GM19452 (cell line): ENCODE data around the gene ANKRD33B.
"Not testable (repeated sequence)": the region's sequence is repeated elsewhere in the genome, so short reads cannot be mapped to it uniquely, and the experiment has no call there.

Source experiments
- ATAC-seq: cut with Tn5 transposase; IDR thresholded peaks from one replicate; pipeline ENCODE4 v1.9.1; 2021; ENCODE audit not compliant: unreplicated experiment

Gene ANKRD33B

GRCh38 chr5:10612251-10612650 lies 48.4 kb downstream of the ANKRD33B start:
- no peak for ATAC-seq

GRCh38 chr5:10615693-10616092 lies 51.8 kb downstream of the ANKRD33B start:
- ATAC-seq = no peak

GRCh38 chr5:10617103-10617502 lies 53.2 kb downstream of the ANKRD33B start:
- no peak for ATAC-seq

DNA sequence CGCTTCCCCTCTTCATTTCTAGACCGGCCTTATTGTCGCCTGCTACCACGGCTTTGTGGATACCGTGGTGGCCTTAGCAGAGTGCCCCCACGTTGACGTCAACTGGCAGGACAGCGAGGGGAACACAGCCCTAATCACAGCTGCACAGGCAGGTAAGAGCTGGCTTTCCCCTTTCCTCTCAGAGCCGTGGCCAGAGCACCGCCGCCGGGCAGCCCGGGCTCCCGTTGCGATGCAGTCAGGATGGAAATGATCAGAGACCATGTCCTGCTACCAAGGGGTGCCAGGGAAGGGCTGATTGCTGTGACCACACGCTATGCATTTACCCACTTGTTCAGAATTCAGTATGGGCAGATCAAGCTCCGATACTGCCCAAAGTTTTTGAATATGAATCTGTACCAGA lies 54.4 kb downstream of the ANKRD33B start:
- no peak for ATAC-seq

GRCh38 chr5:10619649-10620048 lies 55.8 kb downstream of the ANKRD33B start:
- ATAC-seq = no peak

GRCh38 chr5:10620346-10620745 lies 56.5 kb downstream of the ANKRD33B start:
- ATAC-seq = no peak

DNA sequence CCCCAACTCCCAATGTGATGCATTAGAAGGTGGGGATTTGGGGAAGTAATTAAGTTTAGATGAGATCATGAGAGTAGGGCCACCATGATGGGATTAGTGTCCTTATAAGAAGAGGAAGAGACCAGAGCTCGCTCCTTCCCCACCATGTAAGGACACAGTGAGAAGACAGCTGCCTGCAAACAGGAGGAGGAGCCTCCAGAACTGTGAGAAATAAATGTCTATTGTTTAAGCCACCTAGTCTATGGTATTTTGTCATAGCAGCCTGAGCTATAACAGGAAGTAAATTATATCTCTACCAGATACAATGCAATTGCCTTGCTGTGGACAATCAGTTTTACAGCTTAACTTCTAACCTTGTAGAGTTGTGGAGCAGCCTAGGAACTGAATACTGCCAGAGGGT lies 58.0 kb downstream of the ANKRD33B start:
- no peak for ATAC-seq

- no peak for ATAC-seq
Measured at GRCh38 chr5:10622810-10623209, 58.9 kb downstream of the ANKRD33B start.

DNA sequence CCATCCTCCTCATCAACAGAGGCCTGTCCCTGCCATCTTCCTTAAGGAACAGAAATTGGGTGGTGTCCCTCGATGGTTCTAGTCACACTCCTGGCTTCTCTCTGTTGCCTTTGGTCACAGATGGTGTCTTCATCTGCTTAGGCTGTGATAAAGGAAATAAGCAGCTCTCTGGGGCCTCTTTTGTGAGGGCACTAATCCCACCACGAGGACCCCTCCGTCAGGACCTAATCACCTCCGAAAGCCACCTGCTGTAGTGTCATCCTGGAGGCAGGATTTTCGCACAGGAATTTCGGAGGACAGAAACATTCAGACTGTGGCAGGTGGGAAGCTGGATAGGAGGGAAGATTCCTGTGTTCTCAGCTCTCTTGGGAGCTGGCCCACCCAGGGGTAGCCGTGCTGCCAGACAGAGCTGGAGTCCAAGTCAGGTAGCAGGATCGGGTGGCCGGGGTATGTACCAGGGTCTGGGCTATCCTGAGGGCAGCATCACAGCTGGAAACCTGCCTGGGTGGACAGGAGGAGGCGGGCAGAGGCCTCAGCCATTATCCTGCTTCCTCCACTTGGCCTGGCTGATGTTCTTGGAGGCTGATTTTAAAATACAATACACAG lies 59.5 kb downstream of the ANKRD33B start:
- no peak for ATAC-seq

DNA sequence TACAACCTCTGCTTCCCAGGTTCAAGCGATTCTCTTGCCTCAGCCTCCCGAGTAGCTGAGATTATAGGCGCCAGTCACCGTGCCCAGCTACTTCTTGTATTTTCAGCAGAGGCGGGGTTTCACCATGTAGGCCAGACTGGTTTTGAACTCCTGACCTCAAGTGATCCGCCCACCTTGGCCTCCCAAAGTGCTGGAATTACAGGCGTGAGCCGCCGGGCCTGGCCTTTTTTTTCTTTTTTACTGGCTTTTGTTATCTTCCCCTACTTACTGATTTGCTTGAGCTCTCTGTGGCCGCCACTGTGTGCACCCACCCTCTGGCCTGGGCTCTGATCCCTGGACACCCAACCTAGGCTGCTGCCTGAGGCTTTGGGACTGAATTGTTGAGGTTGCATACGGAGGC lies 60.3 kb downstream of the ANKRD33B start:
- ATAC-seq = no peak

GRCh38 chr5:10624679-10625078 lies 60.8 kb downstream of the ANKRD33B start:
- ATAC-seq = no peak

DNA sequence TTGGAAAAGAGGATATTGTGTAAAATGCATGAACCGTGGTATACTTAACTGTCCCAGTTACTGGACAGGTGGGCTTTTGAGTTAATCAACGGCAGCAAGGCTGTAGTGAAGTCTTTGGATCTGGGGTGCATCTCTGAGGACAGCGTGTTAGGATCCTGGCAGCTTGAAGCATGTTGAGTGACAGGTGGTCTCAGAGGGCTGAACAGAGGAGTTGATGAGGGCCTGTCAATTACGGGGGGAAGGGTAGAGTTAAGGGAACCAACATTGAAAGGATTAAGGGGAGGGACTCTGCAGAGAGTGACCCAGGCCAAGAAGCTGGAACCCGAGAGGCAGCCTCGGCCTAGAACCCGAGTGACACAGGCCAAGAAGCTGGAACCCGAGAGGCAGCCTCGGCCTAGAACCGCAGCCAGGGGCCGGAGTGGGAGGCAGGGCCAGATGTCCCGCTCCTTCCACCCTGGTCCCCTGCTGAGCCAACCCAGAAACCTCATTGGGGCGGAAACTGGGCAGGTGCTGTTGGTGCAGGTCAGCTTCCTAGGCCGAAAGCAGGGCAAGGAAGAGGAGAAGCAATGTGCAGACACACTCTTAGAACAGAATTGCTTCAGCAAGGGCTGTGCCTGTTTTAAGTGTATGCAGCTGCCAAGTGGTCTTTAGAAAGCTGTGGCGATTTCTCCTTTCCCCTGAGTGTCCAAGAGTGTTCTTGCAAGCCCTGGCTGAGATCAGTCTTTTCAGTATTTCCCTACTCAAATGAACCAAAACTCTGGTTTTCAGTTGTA lies 62.0 kb downstream of the ANKRD33B start:
- no peak for ATAC-seq

DNA sequence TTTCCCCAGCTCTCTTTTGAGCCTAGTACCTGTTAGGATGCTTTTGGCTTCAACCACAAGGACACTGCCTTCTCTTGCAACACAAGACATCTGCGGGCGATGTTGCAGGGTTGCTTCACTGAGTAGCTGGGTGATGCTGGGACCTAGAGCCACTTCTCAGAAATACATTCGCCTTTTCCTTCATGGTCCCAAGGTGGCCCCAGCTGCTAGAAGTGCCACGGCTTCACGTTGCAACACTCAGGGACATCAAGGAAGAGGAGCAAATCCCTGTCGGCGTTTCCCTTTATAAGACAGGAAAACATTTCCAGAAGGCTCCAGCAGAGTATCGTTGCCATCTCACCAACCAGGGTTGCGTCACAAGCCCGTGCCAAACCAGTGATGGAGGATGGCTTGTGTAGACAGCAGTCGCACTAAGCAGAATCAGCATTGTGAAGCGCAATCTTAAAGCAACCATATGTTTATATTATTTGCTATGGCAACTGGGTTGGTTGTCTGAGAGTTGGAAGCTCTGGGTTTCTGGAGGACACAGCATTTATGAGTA lies 62.7 kb downstream of the ANKRD33B start:
- ATAC-seq = no peak

GRCh38 chr5:10627160-10627701 lies 63.4 kb downstream of the ANKRD33B start:
- no peak for ATAC-seq

DNA sequence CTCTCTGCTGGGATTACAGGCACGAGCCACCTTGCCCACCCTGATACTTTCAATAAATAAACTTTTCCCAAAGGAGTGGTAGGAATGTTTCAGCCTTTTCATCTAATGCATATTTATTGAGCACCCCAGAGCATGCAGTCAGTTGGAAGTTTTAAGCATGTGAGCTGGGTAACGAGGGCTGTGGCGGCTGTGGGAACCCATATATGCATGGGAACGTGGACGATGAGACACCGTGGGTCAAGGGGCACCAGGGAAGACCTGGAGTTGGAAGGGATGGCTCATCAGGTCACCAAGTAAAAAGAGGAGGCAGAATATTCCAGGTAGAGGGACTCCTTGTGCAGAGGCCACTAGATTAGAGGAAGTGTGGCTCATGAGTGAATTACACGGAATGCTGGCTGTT lies 64.7 kb downstream of the ANKRD33B start:
- ATAC-seq = no peak

- ATAC-seq = no peak
Measured at GRCh38 chr5:10629682-10630081, 65.8 kb downstream of the ANKRD33B start.

GRCh38 chr5:10630126-10630525 lies 66.3 kb downstream of the ANKRD33B start:
- ATAC-seq = no peak

DNA sequence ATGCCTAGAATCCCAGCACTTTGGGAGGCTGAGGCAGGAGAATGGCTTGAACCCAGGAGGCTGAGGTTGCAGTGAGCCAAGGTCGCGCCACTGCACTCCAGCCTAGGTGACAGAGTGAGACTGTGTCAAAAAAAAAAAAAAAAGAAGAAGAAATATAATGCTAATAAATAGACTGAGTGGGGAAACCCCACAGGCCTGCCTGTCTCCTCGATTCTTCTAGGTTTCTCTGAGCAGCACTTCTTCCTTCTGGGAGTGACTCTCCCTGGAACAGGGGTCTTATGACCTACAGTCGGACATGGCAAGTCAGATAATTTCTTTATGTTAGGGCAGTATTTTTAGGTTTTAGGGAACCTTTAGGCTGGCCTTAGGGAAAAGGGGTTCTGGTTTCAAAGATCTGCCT lies 66.9 kb downstream of the ANKRD33B start:
- not testable (repeated sequence) for ATAC-seq

GRCh38 chr5:10631316-10631996 lies 67.6 kb downstream of the ANKRD33B start:
- ATAC-seq = peak; percentile 4

DNA sequence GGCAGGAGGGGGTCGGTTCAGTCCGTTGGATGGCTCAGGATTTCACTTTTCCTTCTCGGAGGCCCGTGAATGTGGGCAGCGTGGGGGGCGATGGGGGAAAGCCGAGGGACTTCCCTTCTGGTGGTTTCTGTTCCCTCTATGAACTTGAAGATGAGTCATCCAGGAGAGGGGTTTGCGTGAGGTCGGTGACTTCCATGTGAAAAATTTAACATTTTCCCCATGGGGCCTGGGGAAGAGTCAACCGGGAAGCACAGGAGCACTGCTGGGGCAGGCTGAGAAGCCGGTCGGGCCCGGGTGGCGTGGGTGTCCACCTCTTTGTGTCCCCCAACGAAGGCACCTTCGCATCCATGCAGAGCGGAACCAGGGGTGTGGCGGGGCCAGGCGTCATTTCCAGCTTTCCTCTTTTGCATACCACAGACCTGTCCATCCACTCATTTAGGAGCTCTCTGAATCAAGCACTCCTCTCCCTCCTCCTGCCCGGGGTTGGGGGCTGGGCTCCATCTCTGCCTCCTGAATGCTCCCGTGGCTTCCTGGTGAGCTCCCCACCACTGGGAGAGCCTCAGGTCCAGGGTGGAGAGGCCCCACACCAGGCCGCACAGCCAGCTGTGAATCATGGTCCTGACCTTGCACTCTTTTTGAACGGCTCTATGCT lies 68.4 kb downstream of the ANKRD33B start:
- ATAC-seq = peak; percentile 46
